Fibroblast of pulmonary artery (primary cell): ENCODE measurements around the gene TSKS.

ENCODE experiments used
- DNase-seq: peaks from one replicate; pipeline ENCODE4 v3.0.0-alpha.2; 2010; ENCODE audit warnings: low read depth
- H3K4me3 ChIP-seq: replicated peaks from 2 replicates; pipeline ENCODE4 v1.5.1; 2011; ENCODE audit warnings: low read depth, mild to moderate bottlenecking, control low read depth, low read length, moderate library complexity
- CTCF ChIP-seq: IDR thresholded peaks from 2 replicates; pipeline ENCODE4 v1.5.1; 2011; ENCODE audit warnings: mild to moderate bottlenecking, control low read depth, low read length, inconsistent platforms; ENCODE audit errors: missing control alignments

TSKS gene

GRCh38 chr19:49746206-49746958, 16.7 kb downstream of the TSKS start:
- H3K4me3 ChIP-seq: no peak overlapping the region
- no peak for TF ChIP-seq CTCF
- peak; percentile 46 for DNase-seq

GRCh38 chr19:49744946-49745381, 18.1 kb downstream of the TSKS start:
- DNase-seq: no peak
- no peak for TF ChIP-seq CTCF
- H3K4me3 ChIP-seq: no peak overlapping the region

- no peak overlapping the region for H3K4me3 ChIP-seq
- TF ChIP-seq CTCF: no peak
- no peak for DNase-seq
Measured at GRCh38 chr19:49741210-49741844, 21.8 kb downstream of the TSKS start.

GRCh38 chr19:49739933-49740332, 23.2 kb downstream of the TSKS start:
- H3K4me3 ChIP-seq: no peak overlapping the region
- no peak for DNase-seq
- TF ChIP-seq CTCF: no peak

GRCh38 chr19:49739098-49739497, 24.0 kb downstream of the TSKS start:
- DNase-seq: no peak
- H3K4me3 ChIP-seq: no peak overlapping the region
- TF ChIP-seq CTCF: no peak

- TF ChIP-seq CTCF: no peak
- no peak overlapping the region for H3K4me3 ChIP-seq
Measured at GRCh38 chr19:49738268-49738667, 24.8 kb downstream of the TSKS start.

GRCh38 chr19:49730166-49730565, 32.9 kb downstream of the TSKS start:
- DNase-seq: no peak
- H3K4me3 ChIP-seq: no peak overlapping the region
- TF ChIP-seq CTCF: no peak

More at GRCh38 chr19:49738268-49738667, 24.8 kb downstream of the TSKS start:
- DNase-seq: no peak
